Fibroblast of skin of right biceps (primary cell): Measurements from ENCODE around the gene FOXE1.

ENCODE experiments used
- DNase-seq: peaks from one replicate; pipeline ENCODE4 v3.0.0-alpha.2; 2013

The FOXE1 gene

GRCh38 chr9:97868859-97869258 lies 15.8 kb downstream of the FOXE1 start:
- no peak for DNase-seq

- no peak for DNase-seq
These were observed 20.4 kb downstream of the FOXE1 start for GRCh38 chr9:97873425-97873824.

GRCh38 chr9:97873882-97874281 lies 20.9 kb downstream of the FOXE1 start:
- no peak for DNase-seq

- no peak for DNase-seq
These were observed 21.6 kb downstream of the FOXE1 start for GRCh38 chr9:97874624-97875023.

GRCh38 chr9:97875111-97875510 lies 22.1 kb downstream of the FOXE1 start:
- DNase-seq, result no peak

- no peak for DNase-seq
These were observed 23.0 kb downstream of the FOXE1 start for GRCh38 chr9:97876061-97876460.

GRCh38 chr9:97880336-97880735 lies 27.3 kb downstream of the FOXE1 start:
- no peak for DNase-seq

GRCh38 chr9:97889941-97890887 lies 37.2 kb downstream of the FOXE1 start:
- DNase-seq, result no peak

- DNase-seq, result no peak
These were observed 38.7 kb downstream of the FOXE1 start for GRCh38 chr9:97891736-97892135.

GRCh38 chr9:97892421-97892820 lies 39.4 kb downstream of the FOXE1 start:
- no peak for DNase-seq

- DNase-seq, result peak; percentile 43
These were observed 42.2 kb downstream of the FOXE1 start for GRCh38 chr9:97895211-97895610.

GRCh38 chr9:97895695-97896332 lies 42.8 kb downstream of the FOXE1 start:
- DNase-seq, result peak; percentile 12

- DNase-seq, result peak; percentile 47
These were observed 47.2 kb downstream of the FOXE1 start for GRCh38 chr9:97900103-97900737.

- DNase-seq, result peak; percentile 45
These were observed 47.9 kb downstream of the FOXE1 start for GRCh38 chr9:97900738-97901565.

GRCh38 chr9:97903177-97903576 lies 50.2 kb downstream of the FOXE1 start:
- no peak for DNase-seq

- DNase-seq, result no peak
These were observed 51.7 kb downstream of the FOXE1 start for GRCh38 chr9:97904725-97905124.

- no peak for DNase-seq
These were observed 52.2 kb downstream of the FOXE1 start for GRCh38 chr9:97905228-97905627.
